Measurements from ENCODE around the gene TMEM208.

- no peak for TF ChIP-seq POLR2AphosphoS5 (IDR thresholded peaks at IDR 0.05; ENCODE audit: low read depth, low read length)
- TF ChIP-seq TAF1 (IDR thresholded peaks at IDR 0.05; ENCODE audit: borderline replicate concordance, insufficient read depth, low read length), result no peak
These were observed 38.9 kb downstream of the TMEM208 start for GRCh38 chr16:67265834-67266233.

Measured in PFSK-1 (cell line).